SKM-1 (cell line): ENCODE data around the gene TLCD1.
"Not testable (repeated sequence)": the region's sequence is repeated elsewhere in the genome, so short reads cannot be mapped to it uniquely, and the experiment has no call there.

ENCODE experiments used
- DNase-seq: peaks from one replicate; lab custom pipeline; 2025; ENCODE audit not compliant: unreplicated experiment; lab: John Stamatoyannopoulos, UW

The TLCD1 gene

GRCh38 chr17:28729950-28730330 lies 3.9 kb upstream of the TLCD1 start:
- no peak for DNase-seq

DNA sequence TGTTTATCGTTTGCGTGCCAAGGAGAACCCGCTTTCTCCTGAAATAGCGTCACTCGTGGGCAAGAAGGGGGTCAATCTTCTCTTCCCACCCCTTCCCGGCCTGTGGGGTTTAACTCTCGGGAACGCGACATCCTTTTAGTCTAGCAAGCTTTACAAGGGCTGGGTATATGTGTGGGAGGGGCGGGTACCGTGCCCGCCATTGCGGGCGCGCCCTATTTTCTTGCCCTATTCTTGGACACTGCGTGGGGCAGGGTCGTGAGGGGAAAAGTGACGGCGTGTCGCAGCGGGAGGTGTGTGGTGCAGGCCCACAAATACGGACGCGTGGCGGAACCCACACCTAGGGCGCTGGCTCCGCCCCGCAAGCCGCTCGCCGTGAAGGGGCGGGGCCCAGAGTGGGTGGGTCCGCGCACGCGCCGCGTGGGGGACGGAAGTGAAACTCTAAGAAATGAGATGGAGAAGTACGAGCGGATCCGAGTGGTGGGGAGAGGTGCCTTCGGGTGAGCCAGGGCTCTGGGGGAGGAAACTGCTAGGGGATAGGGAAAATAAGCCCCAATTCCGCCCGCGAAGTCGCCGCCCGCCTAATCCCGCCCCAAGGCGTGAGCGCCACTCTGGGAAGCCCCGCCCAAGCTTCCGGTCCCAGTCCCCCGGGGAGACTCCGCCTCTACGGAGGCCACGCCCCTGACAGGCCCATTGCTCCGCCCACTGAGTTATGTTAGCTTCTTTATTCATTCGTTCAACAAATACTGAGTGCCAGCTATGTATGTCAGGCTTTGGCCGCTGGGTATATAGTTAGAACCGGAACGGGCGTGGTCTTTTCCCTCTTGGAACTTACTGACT lies 2.5 kb upstream of the TLCD1 start, which contains the start of gene NEK8:
NEK8 (plus strand) TSS at position 425 of the 837 bp plus-strand sequence; CDS start at position 451, 26 bp downstream.
- DNase-seq: peak; percentile 88

GRCh38 chr17:28726627-28727491 lies 826 bp upstream of the TLCD1 start:
- peak; percentile 90 for DNase-seq

GRCh38 chr17:28725660-28726225 lies 290 bp downstream of the TLCD1 start:
- DNase-seq: no peak

- DNase-seq: no peak
Observed at GRCh38 chr17:28725166-28725659, 820 bp downstream of the TLCD1 start.

DNA sequence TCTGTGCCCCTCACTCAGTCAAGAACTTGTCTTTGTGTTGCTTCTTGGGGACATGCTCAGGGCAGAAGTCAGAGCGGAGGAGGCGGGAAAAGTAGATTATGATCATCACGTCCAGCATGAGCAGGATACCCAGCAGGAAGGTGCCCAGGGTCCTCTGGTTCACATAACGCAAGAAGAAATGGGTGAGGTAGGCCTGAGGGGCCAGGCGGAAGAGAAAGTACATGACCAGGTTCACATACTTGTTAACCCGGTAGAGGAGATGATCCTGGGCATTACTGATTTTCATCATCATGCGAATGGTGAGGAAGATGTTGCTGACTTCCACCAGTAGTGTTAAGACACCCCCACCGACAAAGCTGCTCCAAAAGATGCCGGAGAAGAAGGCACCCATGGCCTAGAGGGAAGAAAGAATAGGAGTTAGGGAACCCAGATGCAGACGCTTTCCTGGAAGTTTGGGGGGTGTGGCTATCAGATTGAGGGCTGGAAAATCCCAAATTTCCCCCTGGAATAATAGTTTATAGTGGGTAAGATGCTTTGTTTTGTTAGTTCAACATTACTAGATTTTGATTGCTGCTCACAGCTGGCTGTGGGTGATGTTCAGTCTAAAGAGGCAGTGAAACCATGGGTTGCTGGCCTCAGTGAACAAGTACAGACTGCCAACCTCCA lies 1.4 kb downstream of the TLCD1 start:
- DNase-seq: no peak

DNA sequence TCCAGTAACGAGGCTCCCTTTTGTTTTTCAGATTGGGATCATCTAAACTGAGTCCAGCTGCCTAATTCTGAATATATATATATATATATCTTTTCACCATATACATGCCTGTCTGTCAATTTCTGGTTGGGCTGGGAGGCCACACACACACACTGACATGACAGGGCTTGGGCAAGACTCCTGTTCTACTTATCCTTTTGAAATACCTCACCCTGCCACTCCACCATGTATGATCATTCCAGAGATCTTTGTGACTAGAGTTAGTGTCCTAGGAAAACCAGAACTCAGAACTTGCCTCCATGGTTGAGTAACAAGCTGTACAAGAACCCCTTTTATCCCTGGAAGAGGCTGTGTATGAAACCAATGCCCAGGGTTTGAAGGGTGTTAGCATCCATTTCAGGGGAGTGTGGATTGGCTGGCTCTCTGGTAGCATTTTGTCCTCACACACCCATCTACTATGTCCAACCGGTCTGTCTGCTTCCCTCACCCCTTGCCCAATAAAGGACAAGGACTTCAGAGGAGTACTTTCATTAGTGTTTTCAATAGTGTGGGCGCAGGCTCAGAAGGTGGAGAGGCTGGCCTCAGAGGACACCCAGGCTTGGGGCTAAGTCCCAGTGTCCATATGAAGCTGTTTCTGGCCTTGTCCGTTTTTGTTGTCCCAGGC lies 2.1 kb downstream of the TLCD1 start:
- DNase-seq: not testable (repeated sequence)

DNA sequence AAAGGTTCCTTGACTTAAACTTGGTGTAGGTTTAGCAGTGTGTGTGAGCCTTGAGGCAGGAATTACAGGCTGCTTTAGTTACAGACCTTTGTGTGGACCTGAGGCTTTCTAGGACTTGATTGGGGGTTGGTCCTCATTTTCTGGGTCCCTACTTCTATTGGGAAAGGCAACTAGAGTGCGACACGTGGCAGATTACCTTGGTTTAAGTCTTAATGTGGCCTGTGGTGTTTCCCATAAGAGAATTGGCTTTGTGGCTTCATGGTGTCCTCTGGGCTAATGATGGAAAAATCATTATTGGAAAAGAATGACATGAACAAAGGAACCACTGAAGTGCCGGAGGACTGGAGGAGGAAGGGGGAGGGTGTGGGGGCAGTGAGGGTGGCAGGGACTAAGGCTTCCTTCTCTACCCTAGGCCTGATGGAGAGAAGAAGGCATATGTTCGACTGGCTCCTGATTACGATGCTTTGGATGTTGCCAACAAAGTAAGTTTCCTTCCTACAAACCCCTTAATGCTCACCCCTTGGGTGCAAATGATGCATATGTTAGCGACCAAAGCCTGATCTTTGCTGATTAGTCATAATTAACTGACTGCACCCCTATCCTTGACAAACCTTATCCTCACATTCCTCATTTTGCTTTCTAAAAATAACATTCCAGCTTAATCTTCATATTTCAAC lies 2.7 kb downstream of the TLCD1 start:
- no peak for DNase-seq

DNA sequence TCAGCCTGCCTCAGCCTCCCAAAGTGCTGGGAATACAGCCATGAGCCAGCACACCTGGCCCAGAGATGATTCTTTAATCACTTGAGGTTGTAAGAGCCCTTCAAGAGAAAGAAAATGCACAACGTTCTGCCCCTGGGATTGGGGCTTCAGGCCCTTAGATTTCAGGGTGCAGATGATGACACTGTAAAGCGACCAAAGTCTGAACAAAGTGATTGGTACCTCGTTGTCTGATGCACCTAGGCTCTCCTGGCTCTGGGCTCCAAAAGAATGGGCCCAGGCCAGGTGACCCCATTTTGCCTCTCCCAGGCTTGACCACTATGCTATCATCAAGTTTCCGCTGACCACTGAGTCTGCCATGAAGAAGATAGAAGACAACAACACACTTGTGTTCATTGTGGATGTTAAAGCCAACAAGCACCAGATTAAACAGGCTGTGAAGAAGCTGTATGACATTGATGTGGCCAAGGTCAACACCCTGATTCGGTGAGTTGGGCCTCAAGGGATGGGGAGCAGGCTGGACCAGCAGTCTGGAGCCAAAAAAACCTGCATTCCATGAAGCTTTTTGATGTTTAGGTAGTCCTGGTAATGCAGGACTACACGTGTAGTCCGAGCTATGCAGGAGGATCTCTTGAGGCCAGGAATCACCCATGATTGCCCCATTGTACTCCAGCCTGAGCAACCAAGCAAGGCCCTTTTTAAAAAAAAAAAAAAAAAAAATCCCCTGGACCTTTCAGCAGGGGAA lies 3.4 kb downstream of the TLCD1 start:
- DNase-seq: no peak

DNA sequence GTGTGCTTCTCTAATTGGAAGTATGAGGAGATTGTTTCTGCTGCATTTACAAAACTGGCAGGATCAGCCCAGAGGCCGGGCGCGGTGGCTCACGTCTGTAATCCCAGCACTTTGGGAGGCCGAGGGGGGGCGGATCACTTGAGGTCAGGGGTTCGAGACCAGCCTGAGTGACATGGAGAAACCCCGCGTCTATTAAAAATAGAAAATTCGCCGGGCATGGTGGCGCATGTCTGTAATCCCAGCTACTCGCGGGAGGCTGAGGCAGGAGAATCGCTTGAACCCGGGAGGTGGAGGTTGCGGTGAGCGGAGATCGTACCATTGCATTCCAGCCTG lies 5.1 kb downstream of the TLCD1 start:
- not testable (repeated sequence) for DNase-seq

GRCh38 chr17:28720247-28720996 lies 5.6 kb downstream of the TLCD1 start:
- DNase-seq: peak; percentile 63

DNA sequence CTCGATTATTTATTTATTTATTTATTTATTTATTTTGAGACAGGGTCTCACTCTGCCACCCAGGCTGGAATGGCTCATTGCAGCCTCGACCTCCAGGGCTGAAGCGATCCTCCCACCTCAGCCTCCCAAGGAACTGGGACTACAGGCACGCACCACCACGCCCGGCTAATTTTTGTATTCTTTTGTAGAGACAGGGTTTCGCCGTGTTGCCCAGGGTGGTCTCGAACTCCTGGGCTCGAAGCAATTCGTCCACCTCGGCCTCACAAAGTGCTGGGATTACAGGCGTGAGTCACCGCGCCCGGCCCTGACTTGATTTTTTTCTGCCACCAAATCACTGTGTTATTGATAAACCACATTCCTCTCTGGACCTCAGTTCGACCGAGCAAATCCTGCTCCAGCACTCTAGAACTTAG lies 7.0 kb downstream of the TLCD1 start:
- DNase-seq: no peak

DNA sequence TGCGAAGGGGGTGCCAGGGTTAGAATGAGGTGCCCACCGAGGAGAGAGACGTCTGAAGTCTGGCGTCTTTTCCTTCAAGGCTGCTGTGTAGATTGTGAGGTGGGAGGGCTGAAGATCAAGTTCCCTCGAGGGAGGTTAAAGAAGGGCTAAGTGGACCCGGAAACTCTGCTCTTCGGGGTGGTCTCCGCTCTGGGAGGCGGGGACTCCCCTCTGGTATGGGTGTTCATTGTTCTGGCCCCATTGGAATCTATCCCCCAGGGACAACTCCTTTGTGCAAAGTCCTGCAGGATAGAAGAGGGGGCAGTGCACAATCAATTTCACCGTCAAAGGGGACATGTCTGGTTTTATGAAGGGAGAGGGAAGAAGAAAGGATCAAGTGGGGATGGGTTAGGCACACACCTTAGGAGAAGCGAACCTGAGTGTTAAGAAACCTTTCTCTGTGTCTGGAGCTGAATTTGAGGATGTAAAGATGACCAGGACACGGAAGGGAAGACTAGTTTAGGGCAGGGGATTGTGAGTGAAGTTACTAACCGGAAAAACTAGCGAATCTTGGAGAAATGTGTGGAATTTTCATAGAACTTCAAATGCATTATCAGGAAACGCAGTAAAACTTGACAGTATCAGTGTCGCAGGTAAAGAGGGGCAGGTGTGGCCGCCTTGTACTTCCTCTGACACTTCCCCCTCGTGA lies 7.6 kb downstream of the TLCD1 start:
- no peak for DNase-seq

- no peak for DNase-seq
Observed at GRCh38 chr17:28717578-28718332, 8.3 kb downstream of the TLCD1 start, which contains the start of gene RAB34. Gene RAB34, minus strand, starts transcription at chr17:28717868. Its CDS starts 602 bp downstream, at chr17:28717266.

DNA sequence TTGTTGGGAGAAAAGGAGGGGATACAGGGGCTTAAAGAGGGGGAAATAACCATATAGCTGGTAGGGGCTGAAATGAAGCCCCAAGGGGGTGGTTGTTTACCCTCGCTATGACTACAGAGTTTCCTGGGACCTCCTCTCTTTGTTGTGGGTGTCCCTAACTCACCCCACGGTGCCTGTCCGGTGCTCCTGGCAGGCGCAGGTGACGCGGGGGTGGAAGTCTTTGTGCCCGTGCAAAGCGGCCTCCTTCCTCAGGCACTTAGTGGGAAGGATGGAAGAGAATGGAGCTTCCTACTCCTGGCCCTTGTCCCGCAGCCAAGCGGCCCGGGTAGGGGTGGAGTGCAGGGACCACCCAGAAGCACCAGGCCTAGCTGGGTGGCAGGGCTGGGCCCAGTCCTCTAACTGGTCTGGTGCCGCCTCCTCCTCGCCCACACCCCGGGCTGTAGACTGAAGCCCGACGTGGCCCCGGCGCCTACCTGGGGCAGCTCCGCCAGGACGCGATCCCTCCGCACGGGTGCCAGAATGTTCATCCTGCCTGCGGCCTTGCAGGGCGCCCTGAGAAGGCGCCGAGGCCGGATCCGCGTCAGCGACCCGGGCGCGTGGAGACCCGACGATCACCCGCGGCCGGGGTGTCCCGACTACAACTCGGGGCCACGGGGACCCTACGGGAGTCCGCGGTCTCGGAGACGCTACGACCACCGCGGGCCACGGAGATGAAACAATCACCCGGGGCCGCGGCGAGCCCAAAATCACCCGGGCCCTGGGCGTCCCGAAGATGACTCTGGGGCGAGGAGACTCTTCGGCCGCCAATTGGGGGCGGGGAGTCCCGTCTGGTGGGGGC lies 9.1 kb downstream of the TLCD1 start:
- no peak for DNase-seq

GRCh38 chr17:28715217-28715616 lies 10.8 kb downstream of the TLCD1 start:
- DNase-seq: no peak
